ENCODE measurements around the gene IFITM2.
"Not testable (repeated sequence)": the region's sequence is repeated elsewhere in the genome, so short reads cannot be mapped to it uniquely, and the experiment has no call there.

IFITM2 gene

DNA sequence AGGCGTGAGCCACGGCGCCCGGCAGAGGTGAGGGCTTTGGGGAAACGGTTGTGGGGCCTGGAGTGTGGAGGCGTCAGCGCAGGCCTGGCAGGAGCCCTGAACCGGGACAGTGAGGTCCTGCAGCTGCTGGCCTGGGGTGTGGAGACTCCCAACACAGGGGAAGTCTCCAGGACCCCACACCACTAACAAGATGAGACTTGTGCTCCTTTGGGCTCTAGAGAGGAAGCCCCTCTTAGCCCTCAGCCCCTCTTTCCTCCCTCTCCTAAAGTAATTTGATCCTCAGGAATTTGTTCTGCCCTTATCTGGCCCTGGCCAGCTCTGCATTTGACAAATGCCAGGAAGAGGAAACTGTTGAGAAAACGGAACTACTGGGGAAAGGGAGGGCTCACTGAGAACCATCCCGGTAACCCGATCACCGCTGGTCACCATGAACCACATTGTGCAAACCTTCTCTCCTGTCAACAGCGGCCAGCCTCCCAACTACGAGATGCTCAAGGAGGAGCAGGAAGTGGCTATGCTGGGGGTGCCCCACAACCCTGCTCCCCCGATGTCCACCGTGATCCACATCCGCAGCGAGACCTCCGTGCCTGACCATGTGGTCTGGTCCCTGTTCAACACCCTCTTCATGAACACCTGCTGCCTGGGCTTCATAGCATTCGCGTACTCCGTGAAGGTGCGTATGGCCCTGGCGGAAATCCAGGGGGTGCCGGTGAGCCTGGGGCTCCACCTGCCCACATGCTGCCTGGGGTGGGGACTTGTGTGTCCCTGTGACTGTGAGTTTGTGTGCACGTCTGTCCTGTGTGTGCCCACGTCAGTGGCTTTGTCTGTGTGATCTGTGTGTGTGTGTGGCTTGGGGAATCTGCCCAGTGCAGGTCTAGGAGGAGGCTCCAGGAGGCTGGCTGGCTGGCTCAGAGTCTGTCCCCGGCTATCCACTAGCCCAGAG, at the start of gene IFITM2:
Gene IFITM2 (plus strand): TSS at position 51 of the 943 bp plus-strand sequence. CDS start 377 bp downstream, at position 428.
- not testable (repeated sequence) for DNase-seq

GRCh38 chr11:259413-259812, 48.2 kb upstream of the IFITM2 start:
- no peak for DNase-seq

- DNase-seq = no peak
Measured at GRCh38 chr11:261624-262023, 46.0 kb upstream of the IFITM2 start.

- no peak for DNase-seq
Measured at GRCh38 chr11:266676-267439, 40.8 kb upstream of the IFITM2 start.

- no peak for DNase-seq
Measured at GRCh38 chr11:267491-267994, 40.1 kb upstream of the IFITM2 start.

DNA sequence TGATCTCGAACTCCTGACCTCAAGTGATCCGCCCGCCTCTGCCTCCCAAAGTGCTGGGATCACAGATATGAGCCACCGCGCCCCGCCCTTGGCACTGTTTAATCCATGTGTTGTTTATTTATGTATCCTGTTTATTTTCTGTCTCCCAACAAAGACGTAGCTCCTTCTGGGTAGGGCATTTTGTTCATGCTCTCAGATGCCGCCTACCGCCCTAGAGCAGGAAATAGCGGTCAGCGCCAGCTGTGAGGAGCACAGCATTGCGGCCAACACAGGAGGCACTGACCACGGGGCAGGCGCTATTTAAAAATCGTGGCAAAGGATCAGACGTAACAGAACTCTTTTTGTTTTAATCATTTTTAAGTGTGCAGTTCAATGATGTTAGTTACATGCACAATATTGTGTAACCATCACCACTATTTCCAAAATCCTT, 38.9 kb upstream of the IFITM2 start:
- DNase-seq = not testable (repeated sequence)

GRCh38 chr11:269146-269890, 38.3 kb upstream of the IFITM2 start:
- no peak for DNase-seq

- DNase-seq = no peak
Measured at GRCh38 chr11:270451-271318, 36.9 kb upstream of the IFITM2 start.

GRCh38 chr11:271319-271715, 36.3 kb upstream of the IFITM2 start:
- DNase-seq = no peak

DNA sequence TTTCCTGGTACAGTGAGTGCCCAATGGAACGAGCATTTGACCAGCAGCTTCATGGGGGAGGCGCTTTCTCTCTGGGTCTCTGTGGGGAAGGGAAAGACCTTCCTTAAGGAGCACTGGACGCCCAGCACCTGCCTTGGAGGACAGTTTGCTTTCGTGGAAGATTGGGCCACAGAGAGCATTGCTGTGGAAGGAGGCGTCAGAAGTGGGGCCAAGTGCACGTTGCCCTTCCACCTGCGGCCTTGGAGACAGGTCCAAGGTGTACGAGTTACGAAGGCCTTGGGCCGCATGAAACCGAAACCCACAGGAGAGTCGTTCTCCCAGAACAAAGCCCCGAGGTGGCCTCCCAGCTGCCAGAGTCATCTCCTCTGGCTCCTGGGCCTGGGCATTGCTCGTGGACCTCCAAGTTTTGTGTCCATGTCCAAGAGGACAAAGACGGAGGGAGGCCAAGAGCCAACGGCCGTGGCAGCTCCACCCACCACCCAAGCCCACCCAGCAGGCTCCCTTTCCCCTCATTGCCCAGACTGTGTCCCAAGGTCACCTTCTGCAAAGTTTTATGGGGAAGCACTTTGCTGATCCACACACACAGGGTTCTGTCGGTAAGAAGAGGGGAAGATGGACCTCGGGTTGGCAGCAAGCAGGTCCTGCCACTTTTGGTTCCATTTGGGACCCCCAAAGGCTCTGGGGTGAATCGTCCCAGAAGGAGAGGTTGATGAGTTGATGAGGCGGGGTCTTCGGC, 35.3 kb upstream of the IFITM2 start:
- no peak for DNase-seq

GRCh38 chr11:272931-273198, 34.8 kb upstream of the IFITM2 start:
- no peak for DNase-seq

DNA sequence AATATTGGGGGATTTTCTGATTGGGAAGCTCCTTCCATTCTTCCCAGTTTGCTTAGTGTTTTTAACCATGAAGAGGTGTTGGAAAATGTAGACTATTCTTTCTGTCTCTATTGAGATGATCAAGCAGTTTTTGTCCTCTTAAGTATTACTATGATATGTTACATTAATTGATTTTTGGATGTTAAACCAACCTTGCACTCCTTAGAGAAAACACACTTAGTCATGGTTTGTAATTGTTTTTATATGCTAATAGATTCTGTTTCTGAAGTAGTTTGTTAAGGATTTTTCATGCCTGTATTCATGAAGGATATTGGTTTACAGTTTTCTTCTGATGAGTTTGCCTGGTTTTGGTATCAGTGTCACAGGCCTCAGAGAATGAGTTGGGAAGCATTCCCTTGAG, 31.4 kb upstream of the IFITM2 start:
- no peak for DNase-seq

GRCh38 chr11:278001-278951, 29.3 kb upstream of the IFITM2 start, which contains the start of gene NLRP6:
NLRP6 (plus strand) TSS chr11:278407; CDS start chr11:278570, 163 bp downstream.
- no peak for DNase-seq

DNA sequence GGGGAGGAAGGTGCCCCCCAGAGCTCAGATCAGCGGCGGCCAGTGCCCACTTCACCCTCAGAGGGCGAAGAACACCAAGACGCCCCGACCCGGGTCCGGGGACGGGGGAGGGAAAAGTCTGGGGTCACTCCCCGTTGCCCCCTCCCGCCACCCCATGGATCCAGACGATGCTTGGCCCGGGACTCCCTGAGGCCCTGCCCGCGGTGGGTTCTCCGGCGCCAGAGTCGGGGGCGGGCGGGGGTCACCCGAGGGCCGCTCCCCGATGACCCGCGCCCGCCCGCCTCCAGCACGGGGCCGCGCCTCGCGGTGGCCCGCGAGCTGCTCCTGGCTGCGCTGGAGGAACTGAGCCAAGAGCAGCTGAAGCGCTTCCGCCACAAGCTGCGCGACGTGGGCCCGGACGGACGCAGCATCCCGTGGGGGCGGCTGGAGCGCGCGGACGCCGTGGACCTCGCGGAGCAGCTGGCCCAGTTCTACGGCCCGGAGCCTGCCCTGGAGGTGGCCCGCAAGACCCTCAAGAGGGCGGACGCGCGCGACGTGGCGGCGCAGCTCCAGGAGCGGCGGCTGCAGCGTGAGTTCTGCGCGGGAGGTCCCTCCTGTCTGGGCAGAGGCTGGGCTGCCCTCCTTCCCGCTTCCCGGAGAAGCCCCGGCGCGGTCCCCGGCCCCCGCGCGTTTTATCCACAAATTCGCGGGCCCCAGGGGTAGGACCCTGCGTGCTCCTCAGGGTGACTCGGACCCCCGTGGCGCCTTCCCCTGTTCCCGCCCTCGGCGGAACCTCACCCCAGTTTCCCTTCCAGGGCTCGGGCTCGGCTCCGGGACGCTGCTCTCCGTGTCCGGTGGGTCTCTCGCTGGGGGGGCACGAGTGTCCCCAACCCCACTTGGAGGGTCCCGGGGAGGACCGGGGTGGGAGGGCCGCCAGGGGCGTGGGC, 28.3 kb upstream of the IFITM2 start:
- no peak for DNase-seq

DNA sequence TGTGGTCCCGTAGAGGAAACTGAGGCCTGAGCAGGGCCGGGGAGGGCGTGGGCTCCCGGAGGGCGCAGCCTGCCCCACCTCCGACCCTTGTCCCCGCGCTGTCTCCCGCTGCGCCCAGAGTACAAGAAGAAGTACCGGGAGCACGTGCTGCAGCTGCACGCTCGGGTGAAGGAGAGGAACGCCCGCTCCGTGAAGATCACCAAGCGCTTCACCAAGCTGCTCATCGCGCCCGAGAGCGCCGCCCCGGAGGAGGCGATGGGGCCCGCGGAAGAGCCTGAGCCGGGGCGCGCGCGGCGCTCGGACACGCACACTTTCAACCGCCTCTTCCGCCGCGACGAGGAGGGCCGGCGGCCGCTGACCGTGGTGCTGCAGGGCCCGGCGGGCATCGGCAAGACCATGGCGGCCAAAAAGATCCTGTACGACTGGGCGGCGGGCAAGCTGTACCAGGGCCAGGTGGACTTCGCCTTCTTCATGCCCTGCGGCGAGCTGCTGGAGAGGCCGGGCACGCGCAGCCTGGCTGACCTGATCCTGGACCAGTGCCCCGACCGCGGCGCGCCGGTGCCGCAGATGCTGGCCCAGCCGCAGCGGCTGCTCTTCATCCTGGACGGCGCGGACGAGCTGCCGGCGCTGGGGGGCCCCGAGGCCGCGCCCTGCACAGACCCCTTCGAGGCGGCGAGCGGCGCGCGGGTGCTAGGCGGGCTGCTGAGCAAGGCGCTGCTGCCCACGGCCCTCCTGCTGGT, 27.5 kb upstream of the IFITM2 start:
- DNase-seq = no peak

GRCh38 chr11:280706-281485, 26.7 kb upstream of the IFITM2 start:
- DNase-seq = no peak

- DNase-seq = no peak
Measured at GRCh38 chr11:281486-282161, 26.0 kb upstream of the IFITM2 start.
